HG03135 (cell line): Measurements from ENCODE around the gene EXOC4.
"Not testable (repeated sequence)": the region's sequence is repeated elsewhere in the genome, so short reads cannot be mapped to it uniquely, and the experiment has no call there.

ENCODE experiments used
- ATAC-seq: cut with Tn5 transposase; IDR thresholded peaks from one replicate; pipeline ENCODE4 v1.9.1; 2021; ENCODE audit warnings: mild to moderate bottlenecking, moderate library complexity; ENCODE audit not compliant: unreplicated experiment

The EXOC4 gene

DNA sequence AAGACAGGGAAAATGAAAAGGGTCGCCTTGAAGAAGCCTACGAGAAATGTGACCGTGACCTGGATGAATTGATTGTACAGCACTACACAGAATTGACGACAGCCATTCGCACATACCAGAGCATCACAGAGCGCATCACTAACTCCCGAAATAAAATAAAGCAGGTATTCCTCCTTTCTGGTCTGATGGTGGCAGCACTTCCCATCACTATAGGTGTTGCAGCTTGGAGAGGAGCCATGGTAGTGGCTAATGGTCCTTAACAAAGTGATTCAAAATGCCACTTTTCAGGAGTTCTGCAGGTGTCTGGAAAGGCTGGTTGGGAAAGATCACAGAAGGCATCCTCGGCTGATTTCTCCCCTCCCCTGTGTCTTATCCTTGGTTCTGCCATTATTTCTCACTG is 22.1 kb downstream of the EXOC4 start:
- no peak for ATAC-seq

DNA sequence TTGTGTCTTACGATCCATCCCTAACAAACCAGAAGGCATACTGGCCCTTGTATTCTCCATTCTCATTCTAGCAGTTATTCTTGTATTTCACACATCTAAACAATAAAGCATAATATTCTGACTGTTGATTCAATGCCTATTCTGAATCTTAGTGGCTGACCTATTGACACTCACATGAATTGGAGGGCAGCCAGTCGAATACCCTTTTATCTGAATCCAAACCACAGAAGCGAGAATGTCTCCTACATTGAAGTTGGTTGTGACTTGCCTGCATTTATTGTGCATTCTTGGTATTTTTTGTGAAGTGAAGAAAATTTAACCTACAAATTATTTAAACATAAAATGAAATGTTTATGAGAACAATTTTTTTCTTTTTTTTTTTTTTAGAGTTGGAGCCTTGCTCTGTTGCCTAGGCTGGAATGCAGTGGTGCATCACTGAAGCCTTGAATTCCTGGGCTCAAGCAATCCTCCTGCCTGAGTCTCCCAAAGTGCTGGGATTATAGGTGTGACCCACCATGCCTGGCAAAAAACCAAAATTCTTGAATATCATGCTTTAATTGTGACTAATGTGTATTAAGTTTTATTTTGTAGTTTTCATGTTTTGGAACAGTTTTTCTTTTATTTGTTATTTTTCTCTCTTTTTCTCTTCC is 22.7 kb downstream of the EXOC4 start:
- ATAC-seq = no peak

DNA sequence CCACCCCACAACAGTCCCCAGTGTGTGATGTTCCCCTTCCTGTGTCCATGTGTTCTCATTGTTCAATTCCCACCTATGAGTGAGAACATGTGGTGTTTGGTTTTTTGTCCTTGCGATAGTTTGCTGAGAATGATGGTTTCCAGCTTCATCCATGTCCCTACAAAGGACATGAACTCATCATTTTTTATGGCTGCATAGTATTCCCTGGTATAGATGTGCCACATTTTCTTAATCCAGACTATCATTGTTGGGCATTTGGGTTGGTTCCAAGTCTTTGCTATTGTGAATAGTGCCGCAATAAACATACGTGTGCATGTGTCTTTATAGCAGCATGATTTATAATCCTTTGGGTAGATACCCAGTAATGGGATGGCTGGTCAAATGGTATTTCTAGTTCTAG is 26.1 kb downstream of the EXOC4 start:
- not testable (repeated sequence) for ATAC-seq

- no peak for ATAC-seq
Observed at GRCh38 chr7:133282094-133282493, 29.2 kb downstream of the EXOC4 start.

DNA sequence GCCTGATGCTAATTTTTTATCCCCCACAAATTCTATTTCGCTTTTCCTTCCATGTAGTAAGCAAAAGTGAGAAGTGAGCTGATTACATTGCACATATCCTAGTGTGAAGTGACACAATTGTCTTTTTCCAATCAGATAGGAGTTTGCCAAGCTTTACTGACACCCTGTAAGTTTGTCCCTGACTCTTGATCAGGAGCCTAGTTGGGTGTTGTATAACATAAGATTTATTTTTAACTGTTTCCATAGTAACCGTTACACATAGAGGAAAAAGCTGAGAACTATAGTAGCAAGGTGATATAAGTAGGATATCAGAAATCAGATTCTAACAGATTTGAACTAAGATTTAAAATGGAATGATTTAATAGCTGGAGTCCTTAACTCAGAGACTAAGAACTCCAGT is 31.2 kb downstream of the EXOC4 start:
- no peak for ATAC-seq

- no peak for ATAC-seq
Observed at GRCh38 chr7:133288970-133289369, 36.1 kb downstream of the EXOC4 start.

DNA sequence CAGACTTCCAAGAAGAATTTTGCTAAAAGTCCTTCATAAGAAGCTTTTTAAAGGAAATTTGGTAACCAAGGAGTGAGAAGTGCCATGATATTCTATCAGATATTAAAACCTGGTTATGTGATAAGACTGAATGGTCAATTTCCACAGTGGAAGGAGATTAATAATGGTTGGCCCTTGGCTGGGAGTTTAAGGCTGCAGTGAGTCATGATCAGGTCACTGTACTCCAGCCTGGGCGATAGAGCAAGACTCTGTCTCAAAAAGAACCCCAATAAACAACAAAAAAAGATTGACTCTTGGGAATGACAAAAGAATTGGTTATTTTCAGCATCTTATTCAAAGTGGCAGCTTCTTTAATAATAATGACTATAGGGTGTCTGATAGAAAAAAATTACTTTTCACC is 37.2 kb downstream of the EXOC4 start:
- ATAC-seq = no peak

- no peak for ATAC-seq
Observed at GRCh38 chr7:133290676-133291333, 37.9 kb downstream of the EXOC4 start.

- ATAC-seq = no peak
Observed at GRCh38 chr7:133292631-133293030, 39.8 kb downstream of the EXOC4 start.

- ATAC-seq = no peak
Observed at GRCh38 chr7:133293384-133294160, 40.7 kb downstream of the EXOC4 start.

GRCh38 chr7:133294234-133294633 is 41.4 kb downstream of the EXOC4 start:
- ATAC-seq = no peak

DNA sequence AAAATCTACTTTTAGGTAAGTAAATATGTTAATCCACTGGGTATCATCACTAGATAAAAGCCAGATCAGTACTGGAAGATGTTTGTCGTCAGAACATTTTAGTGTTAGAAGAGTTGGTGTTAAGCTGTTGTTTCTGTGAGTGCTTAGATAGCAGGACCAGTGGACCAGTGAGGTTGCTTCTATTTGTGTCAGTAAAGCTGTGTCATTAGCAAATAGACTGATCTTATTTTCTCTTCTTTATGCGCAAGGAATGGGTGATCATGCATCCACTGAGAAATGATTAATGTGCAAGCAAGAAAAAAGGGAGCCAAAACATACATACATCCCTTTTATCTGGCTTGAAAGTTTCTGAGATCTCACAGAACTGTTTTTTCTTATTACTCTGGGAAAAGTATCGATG is 42.6 kb downstream of the EXOC4 start:
- ATAC-seq = no peak

DNA sequence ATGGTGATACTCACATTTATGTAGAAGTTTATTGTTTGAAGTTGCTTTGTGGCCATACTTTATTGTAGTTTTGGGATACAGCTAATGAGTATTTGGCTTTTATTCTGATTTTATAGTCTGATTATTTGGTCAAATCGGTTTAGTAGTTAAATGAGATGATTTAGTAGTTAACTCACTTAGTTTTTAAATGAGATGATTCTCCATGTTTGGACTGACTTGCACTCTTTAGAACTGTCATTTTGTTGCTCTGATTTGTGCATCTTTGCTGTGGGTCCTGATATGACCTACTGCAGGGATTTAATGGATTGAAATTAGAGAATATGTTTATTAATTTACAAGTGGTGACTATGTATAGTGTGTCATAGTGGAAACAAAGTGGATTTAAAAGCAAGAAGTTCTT is 44.2 kb downstream of the EXOC4 start:
- ATAC-seq = no peak

GRCh38 chr7:133298080-133298479 is 45.2 kb downstream of the EXOC4 start:
- no peak for ATAC-seq

- ATAC-seq = no peak
Observed at GRCh38 chr7:133299676-133300075, 46.8 kb downstream of the EXOC4 start.

- ATAC-seq = no peak
Observed at GRCh38 chr7:133300088-133300487, 47.2 kb downstream of the EXOC4 start.

DNA sequence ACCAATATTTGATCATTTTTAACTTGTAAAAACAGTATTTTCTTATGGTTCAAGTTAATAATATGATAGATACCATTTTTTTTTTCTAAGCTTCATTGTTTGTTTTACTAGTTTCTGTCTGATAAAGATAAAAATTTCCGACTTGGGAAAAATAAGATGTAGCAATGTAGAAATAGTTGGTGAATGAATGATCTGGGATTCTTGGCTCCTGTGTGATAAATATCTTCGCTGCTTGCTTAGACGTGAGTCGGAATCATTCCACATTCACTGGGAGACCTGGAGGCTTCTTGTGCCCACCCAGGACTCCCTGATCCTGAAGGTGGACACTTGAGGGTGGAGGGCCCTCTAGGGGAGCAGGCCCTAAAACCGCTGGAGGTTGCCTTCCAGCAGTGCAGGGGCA is 47.9 kb downstream of the EXOC4 start:
- ATAC-seq = no peak

GRCh38 chr7:133301444-133301843 is 48.6 kb downstream of the EXOC4 start:
- no peak for ATAC-seq

- no peak for ATAC-seq
Observed at GRCh38 chr7:133303372-133303771, 50.5 kb downstream of the EXOC4 start.

GRCh38 chr7:133303931-133304330 is 51.1 kb downstream of the EXOC4 start:
- ATAC-seq = no peak

DNA sequence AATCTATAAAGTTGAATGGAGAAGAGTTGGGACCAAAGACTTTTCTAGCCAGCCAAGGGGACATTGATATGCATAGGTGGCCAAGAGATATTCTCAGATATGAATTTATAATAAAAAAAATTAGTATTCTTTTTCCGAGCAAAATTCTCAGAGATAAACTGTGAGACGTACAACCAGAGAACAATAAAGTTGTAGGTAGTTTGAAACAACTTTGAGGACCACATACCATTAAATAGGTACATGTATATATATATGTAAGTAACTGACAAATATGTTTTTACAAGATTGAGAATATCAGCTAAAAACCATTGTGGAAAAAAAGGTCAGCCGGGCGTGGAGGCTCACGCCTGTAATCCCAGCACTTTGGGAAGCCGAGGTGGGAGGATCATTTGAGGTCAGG is 56.5 kb downstream of the EXOC4 start:
- no peak for ATAC-seq

DNA sequence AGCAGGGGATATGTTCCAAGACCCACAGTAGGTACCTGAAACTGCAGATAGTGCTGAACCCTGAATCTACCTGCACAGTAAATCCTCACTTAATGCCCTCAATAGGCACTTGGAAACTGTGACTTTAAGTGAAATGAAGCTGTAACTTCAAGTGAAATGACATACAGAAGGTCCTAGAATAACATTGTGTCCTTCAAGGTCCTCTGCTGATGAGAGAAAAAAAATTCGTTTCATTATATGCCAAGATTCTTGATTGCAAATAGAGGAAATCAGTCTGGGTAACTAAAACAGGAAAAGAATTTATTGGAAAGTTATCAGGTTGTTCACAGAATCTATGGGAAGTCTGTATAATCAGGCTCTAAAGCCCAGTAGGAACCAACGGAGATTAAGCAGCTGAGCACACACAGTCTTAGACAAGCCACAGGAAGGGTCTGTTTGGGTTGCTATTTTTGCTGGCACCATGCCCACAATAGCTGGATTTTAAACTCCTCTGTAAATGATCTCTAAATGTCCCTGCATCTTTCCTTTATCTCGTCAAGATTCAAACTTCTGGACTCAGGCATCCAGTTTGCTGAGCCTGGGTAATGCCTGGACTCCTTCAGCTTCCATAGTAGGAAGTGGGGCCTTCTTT is 57.5 kb downstream of the EXOC4 start:
- no peak for ATAC-seq
